H54 (cell line): ENCODE data around the gene HEATR5B.
"Not testable (repeated sequence)": the region's sequence is repeated elsewhere in the genome, so short reads cannot be mapped to it uniquely, and the experiment has no call there.

Source experiments
- DNase-seq: peaks from one replicate; pipeline ENCODE4 v3.0.0; 2011; ENCODE audit warnings: low spot score, mixed read lengths; ENCODE audit not compliant: insufficient read length
- FAIRE-seq: peaks from 3 replicates; lab custom pipeline; 2011; peaks lifted over from hg19 to GRCh38; lab: Jason Lieb, UNC
- POLR2A ChIP-seq: IDR thresholded peaks from 2 replicates; pipeline ENCODE4 v1.6.1; 2011; ENCODE audit warnings: low read depth, mild to moderate bottlenecking, low read length

Gene HEATR5B

GRCh38 chr2:36960005-36960675 lies 124.0 kb downstream of the HEATR5B start:
- no peak for TF ChIP-seq POLR2A
- FAIRE-seq (peak; percentile 57), DNase-seq (no peak)

GRCh38 chr2:36954977-36955607 lies 129.1 kb downstream of the HEATR5B start:
- DNase-seq (no peak), FAIRE-seq (no peak)
- no peak for TF ChIP-seq POLR2A

- no peak for TF ChIP-seq POLR2A
- no peak for FAIRE-seq
- no peak for DNase-seq
These were observed 131.4 kb downstream of the HEATR5B start for GRCh38 chr2:36952748-36953197.

GRCh38 chr2:36951574-36951973 lies 132.6 kb downstream of the HEATR5B start:
- DNase-seq (peak; percentile 32), FAIRE-seq (peak; percentile 69)
- TF ChIP-seq POLR2A, result no peak

GRCh38 chr2:36951027-36951518 lies 133.1 kb downstream of the HEATR5B start:
- FAIRE-seq, result no peak
- no peak for DNase-seq
- no peak for TF ChIP-seq POLR2A

- TF ChIP-seq POLR2A, result no peak
- FAIRE-seq (no peak), DNase-seq (no peak)
These were observed 134.3 kb downstream of the HEATR5B start for GRCh38 chr2:36949845-36950244.

- not testable (repeated sequence) for FAIRE-seq, DNase-seq
These were observed 138.9 kb downstream of the HEATR5B start for GRCh38 chr2:36945240-36945639.

- TF ChIP-seq POLR2A, result no peak
- FAIRE-seq, result no peak
- no peak for DNase-seq
These were observed 142.3 kb downstream of the HEATR5B start for GRCh38 chr2:36941867-36942266.

- not testable (repeated sequence) for FAIRE-seq, DNase-seq
These were observed 147.6 kb downstream of the HEATR5B start for GRCh38 chr2:36936526-36936925.

- not testable (repeated sequence) for DNase-seq
- FAIRE-seq, result peak; percentile 68
These were observed 152.5 kb downstream of the HEATR5B start for GRCh38 chr2:36931688-36932087.
